Endothelial cell of umbilical vein (primary cell): ENCODE measurements around the gene NSG2. TPM values are rescaled to one million over a fixed set of nuclear protein-coding genes. Genes with fewer than 3 reads are reported as not detected.

Source experiments
- BruUV-seq: library from RNA; stranded (reverse); fragments of 400-500 nt; replicated peaks from 2 replicates; lab custom pipeline; 2021; lab: Mats Ljungman, UMichigan
- CTCF ChIA-PET: fragments of 300-600, 350-600 bp; sonication (Branson Sonifier 250); formaldehyde crosslinking; loops from one replicate; lab custom pipeline; 2021; ENCODE audit warnings: antibody characterized with exemption, inconsistent platforms; lab: Charles Lee
- POLR2A ChIA-PET: fragments of 300-600, 350-600 bp; sonication (Branson Sonifier 250); formaldehyde crosslinking; loops from one replicate; lab custom pipeline; 2021; ENCODE audit warnings: antibody characterized with exemption, inconsistent platforms; lab: Charles Lee
- DNase-seq: peaks from one replicate; pipeline ENCODE4 v3.0.0-alpha.2; 2011; ENCODE audit warnings: low read depth, low spot score
- FAIRE-seq: peaks from 2 replicates; lab custom pipeline; 2011; peaks lifted over from hg19 to GRCh38; lab: Jason Lieb, UNC
- H2AFZ ChIP-seq: 2 replicates; pipeline ENCODE4 v1.6.0; 2012; ENCODE audit warnings: low read depth, low read length, control low read depth, inconsistent platforms
- H3K27ac ChIP-seq: 2 replicates; pipeline ENCODE4 v1.5.1; 2011; ENCODE audit warnings: low read depth, mild to moderate bottlenecking, control low read depth, low read length, moderate library complexity; ENCODE audit not compliant: insufficient read depth
- H3K27me3 ChIP-seq, 2 experiments: 2 replicates each; pipeline versions ENCODE4 v1.6.0 to v1.6.1; 2011; ENCODE audit warnings: low read length in 2 of 2, mixed read lengths in 1 of 2; ENCODE audit not compliant: control insufficient read depth in 2 of 2, insufficient read depth in 2 of 2
- H3K36me3 ChIP-seq, 2 experiments: 2 replicates in 1 of 2; 3 replicates in 1 of 2; pipeline ENCODE4 v1.5.1; 2011; ENCODE audit warnings: low read length in 2 of 2, mild to moderate bottlenecking in 1 of 2, moderate library complexity in 1 of 2; ENCODE audit not compliant: control insufficient read depth in 2 of 2, insufficient read depth in 2 of 2; ENCODE audit errors: extremely low read depth in 1 of 2
- H3K4me1 ChIP-seq: 3 replicates; pipeline ENCODE4 v1.5.1; 2011; ENCODE audit warnings: mild to moderate bottlenecking, low read length; ENCODE audit not compliant: control insufficient read depth, insufficient read depth; ENCODE audit errors: extremely low read depth
- H3K4me2 ChIP-seq: 2 replicates; pipeline ENCODE4 v1.6.1; 2011; ENCODE audit warnings: low read length, control low read depth, mixed read lengths; ENCODE audit not compliant: insufficient read depth
- H3K4me3 ChIP-seq, 3 experiments: fragments of 200-600 bp in 1 of 3; sonication (generic), shearing (Covaris generic) in 1 of 3; replicated peaks in 1 of 3; 2 replicates each; pipeline ENCODE4 v1.5.1; 2011 to 2016; ENCODE audit warnings: control low read depth in 3 of 3, low read length in 3 of 3, mild to moderate bottlenecking in 2 of 3, inconsistent platforms in 1 of 3, low read depth in 1 of 3, moderate library complexity in 1 of 3; ENCODE audit not compliant: insufficient read depth in 1 of 3
- H3K79me2 ChIP-seq: 2 replicates; pipeline ENCODE4 v1.6.0; 2012; ENCODE audit warnings: low read length, inconsistent platforms; ENCODE audit not compliant: control insufficient read depth, insufficient read depth
- H3K9ac ChIP-seq: replicated peaks from 2 replicates; pipeline ENCODE3; 2011; ENCODE audit warnings: low read length, control low read depth; ENCODE audit not compliant: insufficient read depth; ENCODE audit errors: extremely low read depth
- H3K9me1 ChIP-seq: replicated peaks from 3 replicates; pipeline ENCODE4 v1.6.0; 2011; ENCODE audit warnings: mild to moderate bottlenecking, low read length; ENCODE audit not compliant: control insufficient read depth, insufficient read depth; ENCODE audit errors: extremely low read depth
- H3K9me3 ChIP-seq: replicated peaks from 2 replicates; pipeline ENCODE4 v1.5.1; 2012; ENCODE audit warnings: low read length, inconsistent platforms; ENCODE audit not compliant: control insufficient read depth, insufficient read depth
- H4K20me1 ChIP-seq: replicated peaks from 2 replicates; pipeline ENCODE3; 2011; ENCODE audit warnings: mild to moderate bottlenecking, low read length; ENCODE audit not compliant: control insufficient read depth, insufficient read depth; ENCODE audit errors: extremely low read depth
- CTCF ChIP-seq, 2 donors: IDR thresholded peaks; 1 replicate in 1 of 2; 2 replicates in 1 of 2; pipeline ENCODE4 v1.5.1; 2011; ENCODE audit warnings: low read length in 2 of 2, mild to moderate bottlenecking in 2 of 2, moderate library complexity in 2 of 2, control low read depth in 1 of 2, inconsistent platforms in 1 of 2, low read depth in 1 of 2; ENCODE audit not compliant: insufficient read depth in 1 of 2; ENCODE audit errors: extremely low read depth in 1 of 2
- EZH2 ChIP-seq: IDR thresholded peaks from 2 replicates; pipeline ENCODE4 v1.6.1; 2012; ENCODE audit warnings: borderline replicate concordance, low read depth, mild to moderate bottlenecking, moderate library complexity, low read length, inconsistent platforms; ENCODE audit not compliant: severe bottlenecking
- FOS ChIP-seq: IDR thresholded peaks from 2 replicates; pipeline ENCODE4 v1.6.1; 2011; ENCODE audit warnings: mild to moderate bottlenecking, low read length, moderate library complexity, borderline replicate concordance; ENCODE audit not compliant: insufficient read depth
- GATA2 ChIP-seq: IDR thresholded peaks from 2 replicates; pipeline ENCODE4 v1.7.0; 2011; ENCODE audit warnings: low read depth, mild to moderate bottlenecking, moderate library complexity, mixed read lengths, low read length; ENCODE audit not compliant: insufficient read length, insufficient read depth
- JUN ChIP-seq: IDR thresholded peaks from 2 replicates; pipeline ENCODE4 v1.6.1; 2011; ENCODE audit warnings: borderline replicate concordance, low read depth; ENCODE audit not compliant: insufficient read length, insufficient read depth
- MAX ChIP-seq: IDR thresholded peaks from 2 replicates; pipeline ENCODE4 v1.6.1; 2011; ENCODE audit not compliant: insufficient read depth, insufficient read length
- MYC ChIP-seq: IDR thresholded peaks from one replicate; pipeline ENCODE4 v1.6.1; 2011; ENCODE audit warnings: mild to moderate bottlenecking, low read depth, low read length
- POLR2A ChIP-seq: IDR thresholded peaks from 2 replicates; pipeline ENCODE4 v1.6.1; 2012; ENCODE audit warnings: low read depth, mild to moderate bottlenecking, control low read depth, low read length
- POLR2AphosphoS5 ChIP-seq: IDR thresholded peaks from 2 replicates; pipeline ENCODE4 v1.6.1; 2012; ENCODE audit warnings: low read depth, mild to moderate bottlenecking, control low read depth, low read length, moderate library complexity; ENCODE audit not compliant: insufficient read depth
- dilution Hi-C: fragments of 300-500 bp; cut with MboI; formaldehyde crosslinking; loops from one replicate; pipeline ENCODE4 v1.15.0; 2019; ENCODE audit warnings: low sequenced_read_pairs; ENCODE audit not compliant: extremely low pct_ligation_motif_present
- intact Hi-C: fragments of 100-400 bp; cut with micrococcal nuclease; formaldehyde crosslinking; loops from one replicate; pipeline ENCODE4 v1.10.0; 2022
- polyA plus RNA-seq, 4 experiments: library from polyadenylated mRNA; depleted of rRNA in 3 of 4; stranded (reverse) in 3 of 4; unstranded in 1 of 4; fragments of >200 nt; gene quantifications; 2 replicates each; pipeline versions ENCODE4 v1.2.1 to v1.2.3, GENCODE V29; 2011 to 2012; ENCODE audit warnings: missing spikeins in 1 of 4
- total RNA-seq: library from RNA; stranded (reverse); gene quantifications from 2 replicates; pipeline ENCODE4 v1.2.3, GENCODE V29; 2021

NSG2 gene
- total and polyA plus RNA-seq, 2 donors (not counting 3 experiments of a cell fraction or from before 2014, with no cell fraction given): not detected

DNA sequence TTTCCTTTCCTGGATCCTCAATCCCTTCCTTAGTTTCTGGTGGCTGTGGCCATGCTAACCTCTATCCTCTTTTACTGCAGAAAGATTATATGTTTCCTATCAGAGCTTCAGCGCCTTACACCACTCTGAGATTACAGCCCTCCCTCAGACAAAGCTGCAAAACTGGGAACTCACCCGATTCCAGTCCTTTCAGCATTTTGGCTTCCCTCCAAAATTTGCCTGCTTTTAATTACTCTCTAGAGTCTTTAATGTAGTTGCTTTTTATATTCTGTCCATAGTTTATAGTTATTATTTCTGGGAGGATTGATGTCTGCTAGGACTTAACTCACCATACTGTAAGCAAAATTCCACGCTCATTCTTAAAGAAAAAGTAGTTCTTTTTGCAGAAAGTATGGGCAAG, 110.2 kb downstream of the NSG2 start:
- CTCF ChIA-PET: no interaction called here
- TF ChIP-seq EZH2 (no peak), GATA2 (no peak), MYC (no peak), FOS (no peak), POLR2AphosphoS5 (no peak), CTCF (IDR thresholded peaks at IDR 0.05; ENCODE audit: extremely low read depth in 1 of 2, insufficient read depth in 1 of 2, low read depth in 1 of 2, low read length in 2 of 2) (no peak), JUN (no peak), MAX (no peak), POLR2A (no peak)
- DNase-seq (no peak), FAIRE-seq (no peak)
- peaks cover 2% of the 10 kb centered on the region for H3K9me3 ChIP-seq
- BruUV-seq: no TSS peak
- H3K4me3 ChIP-seq: no peak overlapping the region
- no peaks in the 10 kb centered on the region for H3K4me1 ChIP-seq
- H3K4me2 ChIP-seq: no peak overlapping the region
- H4K20me1 ChIP-seq: no peaks in the 10 kb centered on the region
- POLR2A ChIA-PET: no interaction called here
- no peaks in the 10 kb centered on the region for H3K9me1 ChIP-seq
- no peaks in the 10 kb centered on the region for H3K27me3 ChIP-seq
- intact Hi-C loops (no loop called here), dilution Hi-C loops (no loop called here)
- H3K9ac ChIP-seq: no peak overlapping the region
- H3K27ac ChIP-seq: no peak overlapping the region
- no peaks in the 10 kb centered on the region for H3K36me3 ChIP-seq
- H3K79me2 ChIP-seq: no peaks in the 10 kb centered on the region
- H2AFZ ChIP-seq: no peak overlapping the region
